Measurements from ENCODE around the gene TRAF3IP1. TPM values are rescaled to one million over a fixed set of nuclear protein-coding genes. Genes with fewer than 3 reads are reported as not detected.

TRAF3IP1 gene
- total RNA-seq, 2 donors from 2014 or later = 7.9 to 10.6 TPM

GRCh38 chr2:238425979-238426567, 105.8 kb downstream of the TRAF3IP1 start:
- peak overlapping the region; percentile 86 for H3K4me3 Mint-ChIP-seq
- peaks cover 7% of the 10 kb centered on the region for H3K36me3 Mint-ChIP-seq
- peaks cover 35 to 36% of the 10 kb centered on the region in 2 donors for H3K4me1 Mint-ChIP-seq (ENCODE audit: low read depth in 2 of 2)
- no peaks in the 10 kb centered on the region for H3K27me3 Mint-ChIP-seq
- H3K9me3 Mint-ChIP-seq = no peaks in the 10 kb centered on the region
- peak overlapping the region; percentile 89 to 92 for H3K27ac Mint-ChIP-seq
- no peak for ATAC-seq
- no peak for DNase-seq (ENCODE audit: low spot score)

- peaks cover 41% of the 10 kb centered on the region in 2 donors for H3K4me1 Mint-ChIP-seq (ENCODE audit: low read depth in 2 of 2)
- no peaks in the 10 kb centered on the region for H3K27me3 Mint-ChIP-seq
- ATAC-seq (peak; percentile 92), DNase-seq (ENCODE audit: low spot score) (peak; percentile 91)
- H3K36me3 Mint-ChIP-seq = peaks cover 7% of the 10 kb centered on the region
- H3K27ac Mint-ChIP-seq = peak within 1 kb of the TSS; percentile 89 to 92
- peak within 1 kb of the TSS; percentile 86 for H3K4me3 Mint-ChIP-seq
- H3K9me3 Mint-ChIP-seq = no peaks in the 10 kb centered on the region
Measured at GRCh38 chr2:238426568-238427434, 106.5 kb downstream of the TRAF3IP1 start, which contains the start of gene ASB1. TSS of gene ASB1 (plus strand) at chr2:238426927. CDS start at chr2:238427071, 144 bp downstream.

GRCh38 chr2:238427435-238428162, 107.3 kb downstream of the TRAF3IP1 start:
- Mint-ChIP-seq H3K4me3 (peak overlapping the region; percentile 86), H3K4me1 (ENCODE audit: low read depth in 2 of 2) (peaks cover 41 to 45% of the 10 kb centered on the region in 2 donors), H3K9me3 (no peaks in the 10 kb centered on the region), H3K27ac (peak overlapping the region; percentile 89 to 92), H3K36me3 (peaks cover 7% of the 10 kb centered on the region), H3K27me3 (no peaks in the 10 kb centered on the region)
- DNase-seq (ENCODE audit: low spot score) (no peak), ATAC-seq (peak in 1 of 2 donors; percentile 9)

GRCh38 chr2:238428866-238429265, 108.5 kb downstream of the TRAF3IP1 start:
- peak overlapping the region; percentile 86 for H3K4me3 Mint-ChIP-seq
- H3K36me3 Mint-ChIP-seq = peaks cover 7% of the 10 kb centered on the region
- H3K9me3 Mint-ChIP-seq = no peaks in the 10 kb centered on the region
- DNase-seq (ENCODE audit: low spot score) (no peak), ATAC-seq (no peak)
- H3K27ac Mint-ChIP-seq = peak overlapping the region; percentile 89 to 92
- H3K4me1 Mint-ChIP-seq (ENCODE audit: low read depth in 2 of 2) = peaks cover 46 to 48% of the 10 kb centered on the region in 2 donors
- no peaks in the 10 kb centered on the region for H3K27me3 Mint-ChIP-seq

GRCh38 chr2:238430781-238431180, 110.5 kb downstream of the TRAF3IP1 start:
- ATAC-seq (no peak), DNase-seq (ENCODE audit: low spot score) (no peak)
- Mint-ChIP-seq H3K4me1 (ENCODE audit: low read depth in 2 of 2) (peaks cover 42 to 52% of the 10 kb centered on the region in 2 donors), H3K4me3 (no peak overlapping the region), H3K27me3 (no peaks in the 10 kb centered on the region), H3K9me3 (no peaks in the 10 kb centered on the region), H3K27ac (no peak overlapping the region), H3K36me3 (peaks cover 7% of the 10 kb centered on the region)

- peak overlapping the region in 1 of 2 donors; percentile 20 for H3K27ac Mint-ChIP-seq
- H3K9me3 Mint-ChIP-seq = no peaks in the 10 kb centered on the region
- DNase-seq (ENCODE audit: low spot score) (no peak), ATAC-seq (no peak)
- H3K36me3 Mint-ChIP-seq = peaks cover 14% of the 10 kb centered on the region
- H3K4me3 Mint-ChIP-seq = no peak overlapping the region
- H3K4me1 Mint-ChIP-seq (ENCODE audit: low read depth in 2 of 2) = peaks cover 43 to 51% of the 10 kb centered on the region in 2 donors
- no peaks in the 10 kb centered on the region for H3K27me3 Mint-ChIP-seq
Measured at GRCh38 chr2:238431456-238431855, 111.1 kb downstream of the TRAF3IP1 start.

DNA sequence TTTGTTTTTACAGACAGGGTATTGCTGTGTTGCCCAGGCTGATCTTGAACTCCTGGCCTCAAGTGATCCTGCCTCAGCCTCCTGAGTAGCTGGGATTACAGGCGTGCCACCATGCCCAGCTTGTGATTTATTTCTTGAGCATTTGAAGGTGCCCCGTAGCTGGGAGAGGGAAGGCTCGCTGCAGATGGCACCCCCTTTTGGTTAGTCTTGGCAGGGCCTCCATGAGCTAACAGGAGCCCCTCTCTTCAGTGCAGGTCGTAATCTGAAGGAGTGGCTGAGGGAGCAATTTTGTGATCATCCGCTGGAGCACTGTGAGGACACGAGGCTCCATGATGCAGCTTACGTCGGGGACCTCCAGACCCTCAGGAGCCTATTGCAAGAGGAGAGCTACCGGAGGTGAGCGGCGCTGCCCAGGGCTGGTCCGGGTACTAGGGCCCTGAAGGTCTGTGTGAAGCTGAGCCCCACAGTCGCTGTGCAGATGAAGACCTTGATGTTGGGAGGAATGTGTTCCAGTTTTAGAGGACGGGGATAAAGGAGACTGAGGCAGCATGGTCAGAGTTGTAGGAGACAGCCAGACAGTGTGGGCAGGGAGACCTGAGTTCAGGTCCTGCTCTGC, 113.1 kb downstream of the TRAF3IP1 start:
- Mint-ChIP-seq H3K27ac (no peak overlapping the region), H3K9me3 (no peaks in the 10 kb centered on the region), H3K36me3 (peaks cover 23% of the 10 kb centered on the region), H3K4me3 (no peak overlapping the region), H3K4me1 (ENCODE audit: low read depth in 2 of 2) (peaks cover 34 to 48% of the 10 kb centered on the region in 2 donors), H3K27me3 (no peaks in the 10 kb centered on the region)
- ATAC-seq = peak in 1 of 2 donors; percentile 32
- DNase-seq (ENCODE audit: low spot score) = no peak

- peaks cover 30% of the 10 kb centered on the region for H3K36me3 Mint-ChIP-seq
- peak overlapping the region in 1 of 2 donors; percentile 43 for H3K27ac Mint-ChIP-seq
- no peaks in the 10 kb centered on the region for H3K27me3 Mint-ChIP-seq
- DNase-seq (ENCODE audit: low spot score) (no peak), ATAC-seq (no peak)
- peaks cover 38 to 50% of the 10 kb centered on the region in 2 donors for H3K4me1 Mint-ChIP-seq (ENCODE audit: low read depth in 2 of 2)
- H3K4me3 Mint-ChIP-seq = no peak overlapping the region
- no peaks in the 10 kb centered on the region for H3K9me3 Mint-ChIP-seq
Measured at GRCh38 chr2:238433941-238434845, 113.9 kb downstream of the TRAF3IP1 start.

DNA sequence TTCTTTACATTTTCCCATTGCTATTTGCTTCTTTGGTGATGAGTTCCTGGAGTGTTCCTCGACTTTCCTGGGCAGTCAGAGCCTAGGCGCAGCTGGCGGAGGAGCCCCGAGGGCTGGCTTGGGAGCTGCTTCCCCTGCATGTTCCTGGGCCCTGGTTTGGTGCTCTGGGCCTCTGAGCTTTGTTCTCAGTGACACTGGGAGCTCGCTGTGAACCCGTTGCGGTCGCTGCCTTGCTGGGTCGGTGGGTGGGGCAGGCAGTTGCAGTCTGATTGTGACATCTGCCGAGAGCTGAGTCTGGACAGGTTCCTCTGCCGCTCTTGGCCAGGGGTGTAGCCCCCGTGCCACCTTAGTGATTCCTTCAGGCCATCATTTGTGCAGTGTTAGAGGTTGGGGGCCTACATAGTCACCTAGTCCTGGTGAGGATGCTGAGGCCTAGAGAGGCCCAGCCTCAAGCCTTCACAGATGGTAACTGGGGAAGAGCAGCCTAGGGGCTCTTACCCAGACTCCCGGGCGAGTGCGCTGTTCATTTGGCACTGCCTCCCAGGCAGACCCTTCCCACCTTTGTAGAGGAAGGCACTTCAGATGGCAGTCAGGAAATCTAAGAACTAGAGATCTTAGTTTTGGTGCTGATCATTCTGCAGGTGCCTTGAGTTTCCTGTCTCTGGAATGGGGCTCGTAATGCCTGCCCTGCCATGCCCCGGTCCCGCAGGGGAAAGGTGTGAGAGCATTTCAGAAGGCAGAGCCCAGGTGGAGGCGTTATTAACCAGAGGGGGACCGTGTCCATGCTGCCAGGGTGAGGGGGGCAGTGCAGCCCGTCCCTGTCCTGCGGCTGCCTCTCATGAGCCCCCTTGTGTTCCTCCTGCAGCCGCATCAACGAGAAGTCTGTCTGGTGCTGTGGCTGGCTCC, 114.8 kb downstream of the TRAF3IP1 start:
- no peaks in the 10 kb centered on the region for H3K27me3 Mint-ChIP-seq
- DNase-seq (ENCODE audit: low spot score) (no peak), ATAC-seq (no peak)
- no peaks in the 10 kb centered on the region for H3K9me3 Mint-ChIP-seq
- H3K36me3 Mint-ChIP-seq = peaks cover 29% of the 10 kb centered on the region
- H3K27ac Mint-ChIP-seq = no peak overlapping the region
- H3K4me1 Mint-ChIP-seq (ENCODE audit: low read depth in 2 of 2) = peaks cover 45 to 49% of the 10 kb centered on the region in 2 donors
- H3K4me3 Mint-ChIP-seq = no peak overlapping the region

GRCh38 chr2:238435752-238436096, 115.4 kb downstream of the TRAF3IP1 start:
- DNase-seq (ENCODE audit: low spot score) (no peak), ATAC-seq (no peak)
- no peak overlapping the region for H3K4me3 Mint-ChIP-seq
- H3K9me3 Mint-ChIP-seq = no peaks in the 10 kb centered on the region
- H3K27ac Mint-ChIP-seq = no peak overlapping the region
- H3K4me1 Mint-ChIP-seq (ENCODE audit: low read depth in 2 of 2) = peaks cover 45 to 48% of the 10 kb centered on the region in 2 donors
- no peaks in the 10 kb centered on the region for H3K27me3 Mint-ChIP-seq
- H3K36me3 Mint-ChIP-seq = peaks cover 24% of the 10 kb centered on the region

DNA sequence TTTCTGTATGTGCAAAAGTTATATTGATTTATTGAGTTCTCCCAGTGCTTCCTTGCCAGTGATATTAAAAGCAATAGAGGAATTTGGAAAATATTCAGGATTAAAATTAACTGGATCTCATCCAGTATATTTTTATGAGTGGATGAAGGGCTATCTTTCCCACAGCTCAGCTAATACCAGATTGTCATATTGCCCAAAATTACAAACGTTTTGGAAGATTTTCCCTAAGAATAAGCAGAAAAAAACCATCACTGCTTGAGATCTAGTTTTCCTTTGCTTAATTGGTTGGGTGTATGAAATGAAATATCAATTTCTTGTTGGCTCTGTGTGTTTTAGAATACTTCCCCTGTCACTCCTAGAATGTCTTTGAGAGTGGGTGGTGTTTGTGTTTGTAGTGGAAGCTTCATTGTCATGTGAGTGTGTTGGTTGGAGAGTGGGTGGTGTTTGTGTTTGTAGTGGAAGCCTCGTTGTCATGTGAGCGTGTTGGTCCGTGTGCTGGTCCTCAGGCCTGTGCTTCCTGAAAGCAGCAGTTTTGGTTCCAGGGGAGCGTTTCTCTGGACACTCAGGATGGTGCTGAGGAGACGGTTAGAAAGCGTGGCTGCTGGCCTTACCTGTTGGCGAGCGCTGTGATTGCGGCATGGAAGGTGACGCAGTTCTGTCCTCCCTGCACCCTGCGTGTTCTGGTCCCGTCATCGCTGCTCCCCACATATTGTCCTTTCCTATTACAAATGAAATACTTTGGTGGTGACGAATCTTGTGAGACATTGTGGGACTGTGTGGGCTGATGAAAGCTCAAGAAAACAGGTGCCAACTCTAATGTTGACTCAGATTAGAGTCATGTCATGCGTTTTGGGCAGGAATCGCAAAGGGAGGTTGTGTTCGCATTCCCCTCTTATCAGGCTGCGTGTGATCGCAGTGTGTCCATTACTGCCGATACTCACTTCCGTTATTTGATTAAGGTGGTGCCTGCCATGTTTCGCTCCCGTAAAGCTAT, 118.8 kb downstream of the TRAF3IP1 start:
- no peak for DNase-seq (ENCODE audit: low spot score)
- ATAC-seq = peak in 1 of 2 donors; percentile 85
- H3K4me3 Mint-ChIP-seq = peak overlapping the region; percentile 52

More for the DNA sequence above, 118.8 kb downstream of the TRAF3IP1 start:
- H3K9me3 Mint-ChIP-seq = no peaks in the 10 kb centered on the region
- no peaks in the 10 kb centered on the region for H3K27me3 Mint-ChIP-seq
- H3K27ac Mint-ChIP-seq = peak overlapping the region in 1 of 2 donors; percentile 61
- peaks cover 30% of the 10 kb centered on the region for H3K36me3 Mint-ChIP-seq
- H3K4me1 Mint-ChIP-seq (ENCODE audit: low read depth in 2 of 2) = peaks cover 46% of the 10 kb centered on the region in 2 donors

All from natural killer cell treated with Interleukin-12 subunit alpha and Interleukin-12 subunit beta and Interleukin-15 and Interleukin-18, amount 100 ng/mL, for 72 hours (primary cell).